Tracheal epithelial cell (primary cell): Measurements from ENCODE around the gene FGD4. TPM values are rescaled to one million over a fixed set of nuclear protein-coding genes. Genes with fewer than 3 reads are reported as not detected.

Experiments used
- total RNA-seq: library from RNA; depleted of rRNA; stranded (reverse); fragments of >200 nt; gene quantifications from 2 replicates; pipeline ENCODE4 v1.2.1, GENCODE V29; 2014

Gene FGD4
- 21.4 and 31.1 TPM in 2 replicates for total RNA-seq

GRCh38 chr12:32399370-32400113 is at the start of gene FGD4:
Gene FGD4, plus strand, starts transcription at chr12:32399558.

GRCh38 chr12:32679091-32679919 is 279.9 kb downstream of the FGD4 start, which contains the start of gene DNM1L:
Gene DNM1L, plus strand, starts transcription at chr12:32679301. Its CDS starts 63 bp downstream, at chr12:32679364.

